Glomerular visceral epithelial cell (primary cell): ENCODE measurements around the gene DENND10.
A peak's percentile ranks its signal among the peaks of the same experiment; 100 is the strongest.
"Not testable (repeated sequence)": the region's sequence is repeated elsewhere in the genome, so short reads cannot be mapped to it uniquely, and the experiment has no call there.

Experiments used
- DNase-seq: peaks from one replicate; pipeline ENCODE4 v3.0.0-alpha.2; 2016; ENCODE audit errors: extremely low spot score

The DENND10 gene

DNA sequence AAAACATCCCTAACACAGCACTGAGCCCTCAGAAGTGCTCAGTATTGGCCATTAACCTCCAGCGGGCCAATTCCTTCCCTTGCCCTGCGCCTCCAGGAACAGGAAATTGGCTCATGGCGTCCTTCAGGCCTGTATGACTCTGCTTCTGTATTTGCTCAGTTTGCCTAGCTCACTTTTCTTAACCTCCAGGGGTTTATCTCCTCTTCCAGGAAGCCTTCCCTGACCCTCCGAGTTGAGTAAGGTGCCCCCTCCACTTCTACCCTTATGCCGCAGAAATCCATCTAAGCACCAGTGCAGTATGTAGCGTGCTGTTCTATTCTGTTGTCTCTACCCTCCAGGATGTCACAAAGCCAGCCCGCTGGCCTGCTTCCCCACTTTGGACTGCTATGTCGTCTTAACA is 62.7 kb downstream of the DENND10 start:
- DNase-seq = no peak

- DNase-seq = no peak
Observed at GRCh38 chr10:119167041-119167440, 63.1 kb downstream of the DENND10 start.

DNA sequence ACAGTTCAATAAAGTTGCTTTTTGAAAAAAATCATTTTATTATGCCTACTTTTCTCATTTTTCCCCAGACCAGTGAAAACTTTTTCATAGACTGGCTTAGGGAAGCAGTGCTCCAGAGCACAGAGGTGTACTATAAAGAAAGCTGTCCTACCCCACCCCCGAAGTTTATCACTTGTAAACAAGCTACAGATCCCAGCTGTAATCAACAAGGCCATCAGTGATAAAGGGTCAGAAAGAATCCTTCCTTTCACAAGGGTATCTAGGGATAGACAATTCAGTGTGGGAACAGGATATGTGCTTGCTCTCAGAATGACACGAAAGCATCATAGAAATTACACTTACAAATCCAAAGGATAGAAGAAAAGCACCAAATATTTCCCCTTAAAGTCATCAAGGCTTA is 70.2 kb downstream of the DENND10 start:
- DNase-seq = no peak

GRCh38 chr10:119176166-119176565 is 72.3 kb downstream of the DENND10 start:
- DNase-seq = no peak

GRCh38 chr10:119177708-119178371 is 73.9 kb downstream of the DENND10 start:
- DNase-seq = no peak

- peak; percentile 94 for DNase-seq
Observed at GRCh38 chr10:119178372-119179119, 74.6 kb downstream of the DENND10 start, which contains the start of gene PRDX3. TSS of gene PRDX3 (minus strand) at chr10:119178812. CDS start at chr10:119178790, 22 bp downstream.

DNA sequence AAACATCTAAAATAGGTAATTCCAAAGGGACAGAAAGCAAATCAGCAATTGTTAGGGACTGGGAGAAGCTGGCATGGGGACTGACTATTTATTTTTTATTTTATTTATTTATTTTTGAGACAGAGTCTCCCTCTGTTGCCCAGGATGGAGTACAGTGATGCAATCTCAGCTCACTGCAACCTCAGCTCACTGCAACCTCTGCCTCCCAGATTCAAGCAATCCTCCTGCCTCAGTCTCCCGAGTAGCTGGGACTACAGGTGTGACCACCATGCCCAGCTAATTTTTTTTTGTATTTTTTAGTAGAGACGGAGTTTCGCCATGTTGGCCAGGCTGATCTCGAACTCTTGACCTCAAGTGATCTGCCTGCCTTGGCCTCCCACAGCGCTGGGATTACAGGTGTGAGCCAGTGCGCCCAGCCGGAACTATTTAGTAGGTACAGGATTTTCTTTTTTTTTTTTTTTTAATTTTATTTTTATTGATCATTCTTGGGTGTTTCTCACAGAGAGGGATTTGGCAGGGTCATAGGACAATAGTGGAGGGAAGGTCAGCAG is 77.0 kb downstream of the DENND10 start:
- DNase-seq = not testable (repeated sequence)

- no peak for DNase-seq
Observed at GRCh38 chr10:119183664-119184412, 79.9 kb downstream of the DENND10 start.
